GM12878 (cell line): ENCODE measurements around the gene THAP10. TPM values are rescaled to one million over a fixed set of nuclear protein-coding genes. Genes with fewer than 3 reads are reported as not detected.

Experiments used
- ATAC-seq: fragments of 200-7000 bp; cut with Tn5 transposase; 3 replicates; pipeline ENCODE4 v1.9.1; 2020; ENCODE audit warnings: mild to moderate bottlenecking, moderate library complexity
- BruUV-seq: library from RNA; stranded (reverse); fragments of 400-500 nt; replicated peaks from 2 replicates; lab custom pipeline; 2021; lab: Mats Ljungman, UMichigan
- CTCF ChIA-PET: fragments of 300-600 bp; sonication (Branson Sonifier 250); formaldehyde crosslinking; extraction: SDS; loops from one replicate; lab custom pipeline; 2021; ENCODE audit warnings: inconsistent platforms; lab: Yijun Ruan, JAX
- POLR2A ChIA-PET: fragments of 350-600 bp; formaldehyde crosslinking; extraction: SDS; loops from one replicate; lab custom pipeline; 2021; ENCODE audit warnings: inconsistent platforms; lab: Charles Lee
- RAD21 ChIA-PET: fragments of 300-600 bp; sonication (Branson Sonifier 250); formaldehyde crosslinking; loops from one replicate; lab custom pipeline; 2023; ENCODE audit warnings: antibody characterized with exemption; ENCODE audit not compliant: unreplicated experiment; lab: Charles Lee
- SMC1A ChIA-PET: fragments of 300-600 bp; sonication (Branson Sonifier 250); formaldehyde crosslinking; loops from one replicate; lab custom pipeline; 2023; ENCODE audit not compliant: unreplicated experiment, uncharacterized antibody; lab: Charles Lee
- DNase-seq: peaks from one replicate; pipeline ENCODE4 v3.0.0-alpha.2; 2011; ENCODE audit warnings: low read depth, low spot score
- FAIRE-seq: peaks from 3 replicates; lab custom pipeline; 2011; peaks lifted over from hg19 to GRCh38; lab: Jason Lieb, UNC
- H2AFZ ChIP-seq: 2 replicates; pipeline ENCODE4 v1.6.0; 2011; ENCODE audit warnings: low read depth, low read length, control low read depth; ENCODE audit not compliant: control insufficient read depth
- H3K27ac ChIP-seq: 2 replicates; pipeline ENCODE4 v1.5.1; 2011; ENCODE audit warnings: control low read depth; ENCODE audit not compliant: control insufficient read depth, insufficient read depth
- H3K27me3 ChIP-seq, 2 experiments: replicated peaks in 1 of 2; 2 replicates each; pipeline versions ENCODE4 v1.6.0 to v1.6.1; 2011; ENCODE audit warnings: low read length in 1 of 2; ENCODE audit not compliant: control insufficient read depth in 2 of 2, insufficient read depth in 2 of 2
- H3K36me3 ChIP-seq, 2 experiments: 2 replicates each; pipeline ENCODE4 v1.5.1; 2011; ENCODE audit warnings: low read length in 1 of 2; ENCODE audit not compliant: control insufficient read depth in 2 of 2, insufficient read depth in 2 of 2
- H3K4me1 ChIP-seq: 2 replicates; pipeline ENCODE4 v1.6.1; 2011; ENCODE audit warnings: mild to moderate bottlenecking, low read length, moderate library complexity, mixed read lengths; ENCODE audit not compliant: control insufficient read depth, insufficient read depth
- H3K4me2 ChIP-seq: 2 replicates; pipeline ENCODE4 v1.6.0; 2011; ENCODE audit warnings: control low read depth; ENCODE audit not compliant: control insufficient read depth, insufficient read depth
- H3K4me3 ChIP-seq: fragments of 200-600 bp; sonication (generic); 2 replicates; pipeline ENCODE4 v1.5.1; 2016
- H3K79me2 ChIP-seq: 2 replicates; pipeline ENCODE4 v1.6.0; 2011; ENCODE audit warnings: low read length; ENCODE audit not compliant: control insufficient read depth, insufficient read depth
- H3K9ac ChIP-seq: 2 replicates; pipeline ENCODE4 v1.8.0; 2011; ENCODE audit warnings: low read length, control low read depth, mixed read lengths; ENCODE audit not compliant: control insufficient read depth, insufficient read depth
- H3K9me3 ChIP-seq: replicated peaks from 3 replicates; pipeline ENCODE4 v1.5.1; 2011; ENCODE audit warnings: mild to moderate bottlenecking, low read length; ENCODE audit not compliant: control insufficient read depth, insufficient read depth
- H4K20me1 ChIP-seq: 2 replicates; pipeline ENCODE4 v1.6.0; 2011; ENCODE audit not compliant: control insufficient read depth, insufficient read depth
- BMI1 ChIP-seq: fragments of 450-650 bp; IDR thresholded peaks from 2 replicates; pipeline ENCODE4 v1.6.1; 2016; ENCODE audit warnings: mild to moderate bottlenecking, moderate library complexity, borderline replicate concordance
- KDM1A ChIP-seq: fragments of 200-600 bp; sonication (generic); IDR thresholded peaks from 2 replicates; pipeline ENCODE4 v1.6.1; 2016; ENCODE audit warnings: borderline replicate concordance
- MTA2 ChIP-seq: fragments of 450-650 bp; IDR thresholded peaks from 2 replicates; pipeline ENCODE4 v1.6.1; 2016; ENCODE audit warnings: low read depth, mild to moderate bottlenecking, moderate library complexity
- MXI1 ChIP-seq: fragments of 150-350 bp; IDR thresholded peaks from 2 replicates; pipeline ENCODE4 v1.6.1; 2011; ENCODE audit warnings: low read depth, mild to moderate bottlenecking, inconsistent platforms, low read length, improper control_type of control experiment
- POU2F2 ChIP-seq: IDR thresholded peaks from 3 replicates; pipeline ENCODE4 v1.6.1; 2011; ENCODE audit warnings: low read depth, mild to moderate bottlenecking, low read length, borderline replicate concordance
- RAD21 ChIP-seq: IDR thresholded peaks from 2 replicates; pipeline ENCODE4 v1.6.1; 2011; ENCODE audit warnings: mild to moderate bottlenecking, low read depth, low read length, moderate library complexity; ENCODE audit not compliant: insufficient read depth
- SMC3 ChIP-seq: IDR thresholded peaks from 2 replicates; pipeline ENCODE4 v1.6.1; 2011; ENCODE audit warnings: low read length, improper control_type of control experiment, borderline replicate concordance
- SREBF2 ChIP-seq: IDR thresholded peaks from 2 replicates; pipeline ENCODE4 v1.6.1; 2012; ENCODE audit warnings: mild to moderate bottlenecking, low read length
- WGBS: methylation state at CpG from one replicate; pipeline ENCODE4 v1.1.6; 2016; ENCODE audit warnings: low lambda C conversion rate; ENCODE audit not compliant: insufficient replicate concordance, insufficient coverage; ENCODE audit errors: missing lambda C conversion rate; 5-methylcytosine and 5-hydroxymethylcytosine counted together
- in situ Hi-C: fragments of 300-500 bp; cut with MboI; formaldehyde crosslinking; loops from 9 replicates; pipeline ENCODE4 v1.14.3; 2018; ENCODE audit warnings: mixed read lengths
- intact Hi-C: fragments of 100-400 bp; cut with micrococcal nuclease; formaldehyde crosslinking; loops from one replicate; pipeline ENCODE4 v1.14.2; 2022; ENCODE audit not compliant: unreplicated experiment
- polyA plus RNA-seq, 11 experiments: library from polyadenylated mRNA; depleted of rRNA in 4 of 11; unstranded in 6 of 11; stranded (reverse) in 5 of 11; fragments of >200 nt; fragmentation: Nextera tagmentation in 4 of 11; fragmentation: Illumina TruSeq in 1 of 11; extraction: Ambion mirVana in 4 of 11; extraction: Trizol in 1 of 11; gene quantifications; 1 replicate in 1 of 11; 2 replicates in 10 of 11; pipeline versions ENCODE4 v1.2.1 to v1.2.3, GENCODE V29; 2011 to 2016; ENCODE audit warnings: inconsistent platforms in 2 of 11, missing spikeins in 2 of 11, low read depth in 1 of 11
- total RNA-seq, 4 experiments: library from RNA; depleted of rRNA in 3 of 4; stranded (reverse); fragments of >200 nt in 3 of 4; fragmentation: Illumina TruSeq in 1 of 4; extraction: Trizol in 1 of 4; gene quantifications; 2 replicates each; pipeline versions ENCODE4 v1.2.1 to v1.2.3, GENCODE V29; 2013 to 2021
- TF ChIP-seq, protein P1 (sequence below): IDR thresholded peaks from 2 replicates; pipeline ENCODE4 v1.6.1; 2012; ENCODE audit warnings: low read length, inconsistent platforms
- TF ChIP-seq, protein P2 (sequence below), 3 experiments: IDR thresholded peaks in 2 of 3; conservative IDR thresholded peaks in 1 of 3; 2 replicates each; pipeline ENCODE4 v1.5.1; 2011; ENCODE audit warnings: low read depth in 3 of 3, low read length in 3 of 3, mild to moderate bottlenecking in 3 of 3, control low read depth in 2 of 3, moderate library complexity in 2 of 3, inconsistent platforms in 1 of 3, mixed read lengths in 1 of 3; ENCODE audit not compliant: control insufficient read depth in 2 of 3, insufficient read depth in 1 of 3; ENCODE audit errors: extremely low read depth in 1 of 3

The THAP10 gene
- total and polyA plus RNA-seq, 10 of the 15 experiments (the other 5 are each of a cell fraction or from before 2014, with no cell fraction given): 0.35 to 5.2 (median 1.4) TPM

DNA sequence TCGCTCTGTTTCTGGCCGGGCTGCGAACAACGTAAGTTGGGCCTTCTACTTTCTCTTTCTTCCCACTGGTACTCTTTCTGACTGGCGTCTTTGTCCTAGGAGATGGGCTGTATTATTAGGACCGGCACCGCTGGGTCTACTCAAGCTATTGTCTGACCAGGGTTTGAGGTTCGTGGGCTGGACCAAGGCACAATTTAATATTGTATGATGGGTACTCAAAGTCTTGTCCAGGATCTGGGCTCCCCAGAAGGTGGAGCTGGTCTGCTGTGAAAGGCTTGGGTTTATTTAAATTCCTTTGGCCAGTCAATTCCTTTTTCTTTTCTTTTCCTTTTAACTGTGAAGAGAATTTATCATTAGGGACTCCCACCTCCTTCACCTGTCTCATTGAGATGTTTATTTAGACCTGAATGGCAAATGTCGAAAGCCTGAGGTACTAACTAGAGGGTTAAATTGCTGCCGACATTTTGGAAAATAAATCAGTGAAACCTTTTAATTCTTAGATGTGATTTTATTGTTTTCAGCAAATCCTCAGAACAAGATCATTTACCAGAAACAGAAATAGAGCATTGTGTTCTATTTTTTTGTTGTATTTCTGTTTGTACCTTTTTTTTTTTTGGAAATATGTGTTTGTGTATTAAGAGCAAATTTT lies 803 bp upstream of the THAP10 start:
- Histone ChIP-seq H3K4me1 (no peaks in the 10 kb centered on the region), H3K27ac (no peak overlapping the region), H4K20me1 (no peaks in the 10 kb centered on the region), H3K36me3 (no peaks in the 10 kb centered on the region), H3K79me2 (no peaks in the 10 kb centered on the region; the same call in 1 of the 2 replicates), H3K4me3 (peak overlapping the region; percentile 72), H3K9me3 (no peaks in the 10 kb centered on the region), H2AFZ (peak overlapping the region; percentile 97), H3K4me2 (peak overlapping the region; percentile 89), H3K9ac (no peak overlapping the region; the same call in 1 of the 2 replicates), H3K27me3 (no peaks in the 10 kb centered on the region)
- ChIA-PET SMC1A (interaction anchor here (0.6 kb wide), 1 partner anchor 201 kb away, joined by 3 read pairs; no protein-coding TSS in a partner anchor), CTCF (no interaction called here), POLR2A (no interaction called here), RAD21 (no interaction called here)
- no TSS peak for BruUV-seq
- 10% methylated on average over 10 of the region's 10 CpGs for WGBS
- TF ChIP-seq KDM1A (peak; percentile 79; the same call in 1 of the 2 replicates), BMI1 (no peak), SREBF2 (no peak), SMC3 (peak; percentile 16; the same call in 1 of the 2 replicates), MXI1 (no peak), MTA2 (no peak), RAD21 (peak; percentile 73), POU2F2 (0 out of 3 replicates have a peak, but pooled peaks have one; percentile 3)
- TF ChIP-seq, protein P1, sequence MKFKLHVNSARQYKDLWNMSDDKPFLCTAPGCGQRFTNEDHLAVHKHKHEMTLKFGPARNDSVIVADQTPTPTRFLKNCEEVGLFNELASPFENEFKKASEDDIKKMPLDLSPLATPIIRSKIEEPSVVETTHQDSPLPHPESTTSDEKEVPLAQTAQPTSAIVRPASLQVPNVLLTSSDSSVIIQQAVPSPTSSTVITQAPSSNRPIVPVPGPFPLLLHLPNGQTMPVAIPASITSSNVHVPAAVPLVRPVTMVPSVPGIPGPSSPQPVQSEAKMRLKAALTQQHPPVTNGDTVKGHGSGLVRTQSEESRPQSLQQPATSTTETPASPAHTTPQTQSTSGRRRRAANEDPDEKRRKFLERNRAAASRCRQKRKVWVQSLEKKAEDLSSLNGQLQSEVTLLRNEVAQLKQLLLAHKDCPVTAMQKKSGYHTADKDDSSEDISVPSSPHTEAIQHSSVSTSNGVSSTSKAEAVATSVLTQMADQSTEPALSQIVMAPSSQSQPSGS: no peak
- TF ChIP-seq, protein P2, sequence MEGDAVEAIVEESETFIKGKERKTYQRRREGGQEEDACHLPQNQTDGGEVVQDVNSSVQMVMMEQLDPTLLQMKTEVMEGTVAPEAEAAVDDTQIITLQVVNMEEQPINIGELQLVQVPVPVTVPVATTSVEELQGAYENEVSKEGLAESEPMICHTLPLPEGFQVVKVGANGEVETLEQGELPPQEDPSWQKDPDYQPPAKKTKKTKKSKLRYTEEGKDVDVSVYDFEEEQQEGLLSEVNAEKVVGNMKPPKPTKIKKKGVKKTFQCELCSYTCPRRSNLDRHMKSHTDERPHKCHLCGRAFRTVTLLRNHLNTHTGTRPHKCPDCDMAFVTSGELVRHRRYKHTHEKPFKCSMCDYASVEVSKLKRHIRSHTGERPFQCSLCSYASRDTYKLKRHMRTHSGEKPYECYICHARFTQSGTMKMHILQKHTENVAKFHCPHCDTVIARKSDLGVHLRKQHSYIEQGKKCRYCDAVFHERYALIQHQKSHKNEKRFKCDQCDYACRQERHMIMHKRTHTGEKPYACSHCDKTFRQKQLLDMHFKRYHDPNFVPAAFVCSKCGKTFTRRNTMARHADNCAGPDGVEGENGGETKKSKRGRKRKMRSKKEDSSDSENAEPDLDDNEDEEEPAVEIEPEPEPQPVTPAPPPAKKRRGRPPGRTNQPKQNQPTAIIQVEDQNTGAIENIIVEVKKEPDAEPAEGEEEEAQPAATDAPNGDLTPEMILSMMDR (IDR thresholded peaks at IDR 0.05 in 2 of 3, conservative IDR thresholded peaks at IDR 0.05 in 1 of 3; ENCODE audit: control insufficient read depth in 2 of 3, extremely low read depth in 1 of 3, insufficient read depth in 1 of 3, low read depth in 3 of 3, low read length in 3 of 3): peak; percentile 27 to 35 (median 35); a peak in 4 of 6 replicates
- intact Hi-C loops (loop anchor here (5.0 kb wide), 1 partner anchor 549 kb away; no protein-coding TSS in a partner anchor), in situ Hi-C loops (no loop called here)
- DNase-seq (no peak), FAIRE-seq (no peak), ATAC-seq (peak; percentile 39)
